ENCODE measurements around the gene PIEZO2. TPM values are rescaled to one million over a fixed set of nuclear protein-coding genes. Genes with fewer than 3 reads are reported as not detected.
"Not testable (repeated sequence)": the region's sequence is repeated elsewhere in the genome, so short reads cannot be mapped to it uniquely, and the experiment has no call there.

Gene PIEZO2
- total and polyA plus RNA-seq, 9 donors = 19.3 to 55.4 (median 35.3) TPM

- WGBS (ENCODE audit: insufficient coverage) = 59% methylated on average over 5 of the region's 7 CpGs
Measured at GRCh38 chr18:11137400-11137799, 12.0 kb downstream of the PIEZO2 start.

GRCh38 chr18:11136241-11136640, 13.1 kb downstream of the PIEZO2 start:
- Histone ChIP-seq H3K36me3 (ENCODE audit: control insufficient read depth, insufficient read depth, low read length) (peaks cover 8% of the 10 kb centered on the region), H3K9me3 (replicated peaks; ENCODE audit: control insufficient read depth, low read depth, low read length) (no peaks in the 10 kb centered on the region), H3K27me3 (ENCODE audit: control insufficient read depth, insufficient read depth, low read length) (no peaks in the 10 kb centered on the region), H3K4me1 (ENCODE audit: control insufficient read depth, insufficient read depth, low read length) (no peaks in the 10 kb centered on the region), H3K27ac (ENCODE audit: low read length) (no peak overlapping the region), H3K4me3 (ENCODE audit: low read length) (no peak overlapping the region)
- DNase-seq = peak; percentile 25
- WGBS (ENCODE audit: insufficient coverage) = 40% methylated on average over 1 of the region's 2 CpGs

More at GRCh38 chr18:11137400-11137799, 12.0 kb downstream of the PIEZO2 start:
- H3K27ac ChIP-seq (ENCODE audit: low read length) = no peak overlapping the region
- no peaks in the 10 kb centered on the region for H3K9me3 ChIP-seq (replicated peaks; ENCODE audit: control insufficient read depth, low read depth, low read length)
- no peaks in the 10 kb centered on the region for H3K4me1 ChIP-seq (ENCODE audit: control insufficient read depth, insufficient read depth, low read length)
- no peak for DNase-seq
- no peaks in the 10 kb centered on the region for H3K27me3 ChIP-seq (ENCODE audit: control insufficient read depth, insufficient read depth, low read length)
- H3K36me3 ChIP-seq (ENCODE audit: control insufficient read depth, insufficient read depth, low read length) = peaks cover 9% of the 10 kb centered on the region
- H3K4me3 ChIP-seq (ENCODE audit: low read length) = no peak overlapping the region

- 89% methylated on average over 3 of the region's 4 CpGs for WGBS (ENCODE audit: insufficient coverage)
- Histone ChIP-seq H3K27ac (ENCODE audit: low read length) (no peak overlapping the region), H3K4me3 (ENCODE audit: low read length) (no peak overlapping the region), H3K9me3 (replicated peaks; ENCODE audit: control insufficient read depth, low read depth, low read length) (peaks cover 1% of the 10 kb centered on the region), H3K4me1 (ENCODE audit: control insufficient read depth, insufficient read depth, low read length) (no peaks in the 10 kb centered on the region), H3K36me3 (ENCODE audit: control insufficient read depth, insufficient read depth, low read length) (no peaks in the 10 kb centered on the region), H3K27me3 (ENCODE audit: control insufficient read depth, insufficient read depth, low read length) (no peaks in the 10 kb centered on the region)
- DNase-seq = no peak
Measured at GRCh38 chr18:11134940-11135339, 14.4 kb downstream of the PIEZO2 start.

- peaks cover 14% of the 10 kb centered on the region for H3K9me3 ChIP-seq (replicated peaks; ENCODE audit: control insufficient read depth, low read depth, low read length)
- not testable (repeated sequence) for H3K4me3 ChIP-seq (ENCODE audit: low read length); DNase-seq; H3K27ac ChIP-seq (ENCODE audit: low read length); H3K36me3 ChIP-seq (ENCODE audit: control insufficient read depth, insufficient read depth, low read length); H3K27me3 ChIP-seq (ENCODE audit: control insufficient read depth, insufficient read depth, low read length); H3K4me1 ChIP-seq (ENCODE audit: control insufficient read depth, insufficient read depth, low read length)
- 90% methylated on average over 3 of the region's 5 CpGs for WGBS (ENCODE audit: insufficient coverage)
Measured at GRCh38 chr18:11129059-11129458, 20.3 kb downstream of the PIEZO2 start.

GRCh38 chr18:11125492-11126315, 23.7 kb downstream of the PIEZO2 start:
- no peak overlapping the region for H3K27ac ChIP-seq (ENCODE audit: low read length)
- no peaks in the 10 kb centered on the region for H3K27me3 ChIP-seq (ENCODE audit: control insufficient read depth, insufficient read depth, low read length)
- no peaks in the 10 kb centered on the region for H3K36me3 ChIP-seq (ENCODE audit: control insufficient read depth, insufficient read depth, low read length)
- no peaks in the 10 kb centered on the region for H3K4me1 ChIP-seq (ENCODE audit: control insufficient read depth, insufficient read depth, low read length)
- H3K4me3 ChIP-seq (ENCODE audit: low read length) = no peak overlapping the region
- DNase-seq = peak; percentile 50
- 76% methylated on average over 5 of the region's 10 CpGs for WGBS (ENCODE audit: insufficient coverage)
- peaks cover 14% of the 10 kb centered on the region for H3K9me3 ChIP-seq (replicated peaks; ENCODE audit: control insufficient read depth, low read depth, low read length)

- H3K27me3 ChIP-seq (ENCODE audit: control insufficient read depth, insufficient read depth, low read length) = no peaks in the 10 kb centered on the region
- DNase-seq = no peak
Measured at GRCh38 chr18:11124054-11124453, 25.3 kb downstream of the PIEZO2 start.

GRCh38 chr18:11121443-11121849, 27.9 kb downstream of the PIEZO2 start:
- WGBS (ENCODE audit: insufficient coverage) = no CpG with 5 or more reads among the region's 2 CpGs
- Histone ChIP-seq H3K9me3 (replicated peaks; ENCODE audit: control insufficient read depth, low read depth, low read length) (no peaks in the 10 kb centered on the region), H3K27ac (ENCODE audit: low read length) (no peak overlapping the region), H3K4me3 (ENCODE audit: low read length) (no peak overlapping the region), H3K27me3 (ENCODE audit: control insufficient read depth, insufficient read depth, low read length) (no peaks in the 10 kb centered on the region), H3K4me1 (ENCODE audit: control insufficient read depth, insufficient read depth, low read length) (no peaks in the 10 kb centered on the region), H3K36me3 (ENCODE audit: control insufficient read depth, insufficient read depth, low read length) (no peaks in the 10 kb centered on the region)
- no peak for DNase-seq

More at GRCh38 chr18:11124054-11124453, 25.3 kb downstream of the PIEZO2 start:
- peaks cover 7% of the 10 kb centered on the region for H3K9me3 ChIP-seq (replicated peaks; ENCODE audit: control insufficient read depth, low read depth, low read length)
- no peaks in the 10 kb centered on the region for H3K4me1 ChIP-seq (ENCODE audit: control insufficient read depth, insufficient read depth, low read length)
- no peak overlapping the region for H3K4me3 ChIP-seq (ENCODE audit: low read length)
- no peaks in the 10 kb centered on the region for H3K36me3 ChIP-seq (ENCODE audit: control insufficient read depth, insufficient read depth, low read length)
- no peak overlapping the region for H3K27ac ChIP-seq (ENCODE audit: low read length)
- no CpG with 5 or more reads among the region's 1 CpG for WGBS (ENCODE audit: insufficient coverage)

- no peaks in the 10 kb centered on the region for H3K27me3 ChIP-seq (ENCODE audit: control insufficient read depth, insufficient read depth, low read length)
- no peaks in the 10 kb centered on the region for H3K4me1 ChIP-seq (ENCODE audit: control insufficient read depth, insufficient read depth, low read length)
- no peaks in the 10 kb centered on the region for H3K36me3 ChIP-seq (ENCODE audit: control insufficient read depth, insufficient read depth, low read length)
- no peak for DNase-seq
- no CpG with 5 or more reads among the region's 5 CpGs for WGBS (ENCODE audit: insufficient coverage)
- H3K4me3 ChIP-seq (ENCODE audit: low read length) = no peak overlapping the region
- no peaks in the 10 kb centered on the region for H3K9me3 ChIP-seq (replicated peaks; ENCODE audit: control insufficient read depth, low read depth, low read length)
- no peak overlapping the region for H3K27ac ChIP-seq (ENCODE audit: low read length)
Measured at GRCh38 chr18:11119959-11120587, 29.3 kb downstream of the PIEZO2 start.

GRCh38 chr18:11119550-11119949, 29.8 kb downstream of the PIEZO2 start:
- H3K36me3 ChIP-seq (ENCODE audit: control insufficient read depth, insufficient read depth, low read length) = no peaks in the 10 kb centered on the region
- H3K4me1 ChIP-seq (ENCODE audit: control insufficient read depth, insufficient read depth, low read length) = no peaks in the 10 kb centered on the region
- no peaks in the 10 kb centered on the region for H3K27me3 ChIP-seq (ENCODE audit: control insufficient read depth, insufficient read depth, low read length)
- no CpG with 5 or more reads among the region's 4 CpGs for WGBS (ENCODE audit: insufficient coverage)
- H3K4me3 ChIP-seq (ENCODE audit: low read length) = no peak overlapping the region
- H3K9me3 ChIP-seq (replicated peaks; ENCODE audit: control insufficient read depth, low read depth, low read length) = no peaks in the 10 kb centered on the region
- no peak overlapping the region for H3K27ac ChIP-seq (ENCODE audit: low read length)
- DNase-seq = no peak

GRCh38 chr18:11118051-11118766, 31.2 kb downstream of the PIEZO2 start:
- no peak overlapping the region for H3K4me3 ChIP-seq (ENCODE audit: low read length)
- H3K27ac ChIP-seq (ENCODE audit: low read length) = no peak overlapping the region
- H3K27me3 ChIP-seq (ENCODE audit: control insufficient read depth, insufficient read depth, low read length) = no peaks in the 10 kb centered on the region
- 67% methylated on average over 1 of the region's 3 CpGs for WGBS (ENCODE audit: insufficient coverage)
- DNase-seq = no peak
- H3K36me3 ChIP-seq (ENCODE audit: control insufficient read depth, insufficient read depth, low read length) = no peaks in the 10 kb centered on the region
- no peaks in the 10 kb centered on the region for H3K4me1 ChIP-seq (ENCODE audit: control insufficient read depth, insufficient read depth, low read length)
- H3K9me3 ChIP-seq (replicated peaks; ENCODE audit: control insufficient read depth, low read depth, low read length) = no peaks in the 10 kb centered on the region

All from muscle of leg (tissue), 11 donors.